ENCODE results near the gene KCNJ16.

The KCNJ16 gene

GRCh38 chr17:70099294-70099693 lies 24.3 kb downstream of the KCNJ16 start:
- no peaks in the 10 kb centered on the region for H3K27me3 Mint-ChIP-seq (ENCODE audit: low read depth)
- H3K36me3 Mint-ChIP-seq (ENCODE audit: low read depth), result no peaks in the 10 kb centered on the region
- no peak overlapping the region for H3K27ac Mint-ChIP-seq

GRCh38 chr17:70099884-70100283 lies 24.9 kb downstream of the KCNJ16 start:
- no peaks in the 10 kb centered on the region for H3K4me1 Mint-ChIP-seq (ENCODE audit: low read depth)
- no peaks in the 10 kb centered on the region for H3K9me3 Mint-ChIP-seq
- H3K27me3 Mint-ChIP-seq (ENCODE audit: low read depth), result no peaks in the 10 kb centered on the region
- no peak overlapping the region for H3K27ac Mint-ChIP-seq
- no peak overlapping the region for H3K4me3 Mint-ChIP-seq
- no peaks in the 10 kb centered on the region for H3K36me3 Mint-ChIP-seq (ENCODE audit: low read depth)

More at GRCh38 chr17:70099294-70099693, 24.3 kb downstream of the KCNJ16 start:
- Mint-ChIP-seq H3K4me1 (ENCODE audit: low read depth) (no peaks in the 10 kb centered on the region), H3K9me3 (no peaks in the 10 kb centered on the region), H3K4me3 (no peak overlapping the region)

GRCh38 chr17:70100983-70101382 lies 26.0 kb downstream of the KCNJ16 start:
- no peak overlapping the region for H3K27ac Mint-ChIP-seq

DNA sequence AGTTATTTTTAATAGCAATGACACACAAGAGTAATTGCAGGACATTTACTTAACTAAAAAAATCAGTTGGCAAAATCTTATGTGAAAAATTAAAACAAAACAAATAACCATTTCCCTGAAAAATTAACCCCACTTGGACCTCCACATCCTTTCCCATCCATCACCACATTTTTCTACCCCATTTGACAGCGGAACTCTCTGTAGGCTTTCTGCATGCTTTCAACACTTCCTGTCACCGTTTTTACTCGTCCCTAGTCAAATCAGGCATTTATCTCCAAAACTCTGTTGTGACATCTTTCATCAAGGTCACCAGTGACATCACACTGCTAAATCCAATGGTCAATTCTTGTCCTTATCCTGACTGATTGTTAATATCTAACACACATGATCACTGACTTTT lies 27.5 kb downstream of the KCNJ16 start:
- no peaks in the 10 kb centered on the region for H3K27me3 Mint-ChIP-seq (ENCODE audit: low read depth)
- H3K4me3 Mint-ChIP-seq, result no peak overlapping the region
- H3K27ac Mint-ChIP-seq, result no peak overlapping the region
- no peaks in the 10 kb centered on the region for H3K4me1 Mint-ChIP-seq (ENCODE audit: low read depth)
- H3K36me3 Mint-ChIP-seq (ENCODE audit: low read depth), result no peaks in the 10 kb centered on the region
- H3K9me3 Mint-ChIP-seq, result no peaks in the 10 kb centered on the region

More at GRCh38 chr17:70100983-70101382, 26.0 kb downstream of the KCNJ16 start:
- Mint-ChIP-seq H3K4me3 (no peak overlapping the region), H3K36me3 (ENCODE audit: low read depth) (no peaks in the 10 kb centered on the region), H3K9me3 (no peaks in the 10 kb centered on the region), H3K4me1 (ENCODE audit: low read depth) (no peaks in the 10 kb centered on the region), H3K27me3 (ENCODE audit: low read depth) (no peaks in the 10 kb centered on the region)

GRCh38 chr17:70104791-70105523 lies 29.9 kb downstream of the KCNJ16 start:
- no peak overlapping the region for H3K27ac Mint-ChIP-seq
- no peaks in the 10 kb centered on the region for H3K9me3 Mint-ChIP-seq
- H3K4me1 Mint-ChIP-seq (ENCODE audit: low read depth), result no peaks in the 10 kb centered on the region
- peaks cover 3% of the 10 kb centered on the region for H3K27me3 Mint-ChIP-seq (ENCODE audit: low read depth)
- H3K36me3 Mint-ChIP-seq (ENCODE audit: low read depth), result no peaks in the 10 kb centered on the region
- no peak overlapping the region for H3K4me3 Mint-ChIP-seq

DNA sequence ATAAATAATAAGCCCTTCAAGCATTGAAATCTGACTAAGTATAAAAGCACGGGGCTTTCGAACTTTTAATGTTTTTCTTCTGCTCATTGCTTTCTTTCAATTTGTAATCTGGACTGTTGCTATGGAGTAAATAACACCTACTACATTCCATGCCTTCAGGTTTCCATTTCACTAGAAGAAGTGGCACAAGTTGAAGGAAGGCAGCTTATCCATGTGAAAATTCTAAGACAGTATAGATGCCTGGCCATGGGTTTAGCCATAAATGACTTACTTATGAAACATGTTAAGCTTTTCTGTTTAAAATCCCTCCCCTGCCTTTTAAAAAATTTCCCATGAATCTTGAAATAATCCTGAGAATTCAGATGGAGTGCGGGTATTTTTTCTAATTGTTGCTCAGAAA lies 30.6 kb downstream of the KCNJ16 start:
- Mint-ChIP-seq H3K27me3 (ENCODE audit: low read depth) (peaks cover 3% of the 10 kb centered on the region), H3K4me1 (ENCODE audit: low read depth) (no peaks in the 10 kb centered on the region), H3K27ac (no peak overlapping the region), H3K36me3 (ENCODE audit: low read depth) (no peaks in the 10 kb centered on the region), H3K9me3 (no peaks in the 10 kb centered on the region), H3K4me3 (no peak overlapping the region)

DNA sequence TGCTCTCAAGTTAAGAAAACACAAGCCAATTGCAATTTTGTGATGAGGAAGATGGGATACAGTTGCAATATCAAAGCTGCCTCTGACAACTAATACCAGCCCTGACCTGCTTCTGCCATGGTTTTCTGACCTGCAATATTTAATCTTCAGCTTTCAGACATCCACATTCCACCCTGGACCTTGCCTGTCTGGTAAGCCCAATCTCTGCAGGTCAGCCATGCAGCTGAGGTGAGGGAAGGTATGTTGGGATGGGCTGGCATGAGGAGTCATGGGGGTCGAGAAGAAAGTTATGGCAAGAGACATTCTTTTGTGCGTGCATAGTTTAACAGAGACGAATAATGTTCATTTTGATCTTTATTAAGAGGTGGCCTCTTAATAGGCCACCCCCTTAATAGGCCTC lies 31.5 kb downstream of the KCNJ16 start:
- Mint-ChIP-seq H3K4me3 (no peak overlapping the region), H3K36me3 (ENCODE audit: low read depth) (no peaks in the 10 kb centered on the region), H3K9me3 (no peaks in the 10 kb centered on the region), H3K27me3 (ENCODE audit: low read depth) (peaks cover 3% of the 10 kb centered on the region), H3K27ac (no peak overlapping the region), H3K4me1 (ENCODE audit: low read depth) (no peaks in the 10 kb centered on the region)

DNA sequence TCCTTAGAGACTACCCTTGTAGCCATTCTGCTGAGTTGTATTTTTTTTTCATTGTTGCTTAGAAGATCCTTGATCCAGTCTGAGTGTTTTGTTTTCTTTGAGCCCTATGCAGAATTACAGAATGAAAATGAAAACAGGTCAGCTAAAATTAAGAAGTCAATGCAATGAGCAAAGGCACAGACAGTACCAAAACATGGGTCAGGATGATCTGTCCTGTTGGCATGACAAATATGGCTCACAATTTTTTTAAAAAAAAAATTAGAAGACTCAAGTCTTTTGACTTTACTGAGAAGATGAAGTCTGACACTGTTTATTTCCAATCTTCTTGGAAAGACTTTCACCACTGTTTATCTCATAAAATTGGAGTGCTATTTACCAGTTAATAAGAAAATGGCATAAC lies 32.4 kb downstream of the KCNJ16 start:
- Mint-ChIP-seq H3K4me1 (ENCODE audit: low read depth) (no peaks in the 10 kb centered on the region), H3K9me3 (no peaks in the 10 kb centered on the region), H3K27me3 (ENCODE audit: low read depth) (peaks cover 3% of the 10 kb centered on the region), H3K4me3 (no peak overlapping the region), H3K36me3 (ENCODE audit: low read depth) (no peaks in the 10 kb centered on the region), H3K27ac (no peak overlapping the region)

DNA sequence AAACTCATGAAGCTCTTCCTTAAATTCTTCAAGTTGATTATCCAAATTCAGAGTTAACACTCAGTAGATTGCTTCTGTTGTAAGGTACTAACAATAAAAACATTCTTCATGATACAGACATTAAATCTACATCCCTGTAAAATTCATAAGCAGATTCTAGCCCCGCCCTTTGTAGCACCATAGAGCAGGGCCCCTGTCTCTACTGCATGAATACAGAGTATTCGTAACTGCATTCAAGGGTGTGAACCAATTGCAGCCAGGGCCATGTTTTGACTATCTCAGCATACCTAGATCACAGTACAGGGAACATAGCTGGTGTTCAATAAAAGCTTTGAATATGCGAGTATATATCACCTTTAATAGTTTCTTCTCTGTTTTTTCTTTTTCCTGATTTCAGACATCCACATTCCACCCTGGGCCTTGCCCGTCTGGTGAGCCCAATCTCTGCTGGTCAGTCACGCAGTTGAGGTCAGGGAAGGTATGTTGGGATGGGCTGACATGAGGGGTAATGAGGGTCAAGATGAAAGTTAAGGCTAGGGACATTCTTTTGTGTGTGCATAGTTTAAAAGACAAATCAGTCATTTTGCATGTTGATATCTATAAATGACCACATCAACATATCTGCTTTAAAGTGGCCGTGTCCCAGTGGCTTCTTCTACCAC lies 33.0 kb downstream of the KCNJ16 start:
- no peak overlapping the region for H3K4me3 Mint-ChIP-seq
- peaks cover 3% of the 10 kb centered on the region for H3K27me3 Mint-ChIP-seq (ENCODE audit: low read depth)
- no peaks in the 10 kb centered on the region for H3K4me1 Mint-ChIP-seq (ENCODE audit: low read depth)
- no peaks in the 10 kb centered on the region for H3K9me3 Mint-ChIP-seq
- no peaks in the 10 kb centered on the region for H3K36me3 Mint-ChIP-seq (ENCODE audit: low read depth)
- no peak overlapping the region for H3K27ac Mint-ChIP-seq

DNA sequence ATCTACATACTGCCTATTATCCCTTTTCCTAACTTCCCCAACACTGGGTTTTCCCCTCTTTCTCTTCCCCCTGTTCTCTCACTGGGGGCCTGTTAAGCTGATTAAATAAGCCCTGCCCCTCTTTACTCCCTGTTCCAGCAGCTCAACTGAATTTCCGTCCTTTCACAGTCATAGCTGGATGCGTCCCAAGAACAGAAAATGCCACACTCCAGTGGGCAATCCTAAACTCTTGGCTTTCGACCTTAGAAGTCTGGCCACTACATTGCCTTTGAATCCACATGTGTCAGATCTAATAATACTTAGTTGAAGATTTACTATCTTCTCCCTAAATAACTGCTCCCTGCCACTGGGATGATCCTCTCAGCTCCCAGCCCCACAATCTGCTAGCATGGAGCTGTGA lies 34.5 kb downstream of the KCNJ16 start:
- no peaks in the 10 kb centered on the region for H3K9me3 Mint-ChIP-seq
- H3K36me3 Mint-ChIP-seq (ENCODE audit: low read depth), result no peaks in the 10 kb centered on the region
- no peak overlapping the region for H3K27ac Mint-ChIP-seq
- H3K4me3 Mint-ChIP-seq, result no peak overlapping the region
- H3K4me1 Mint-ChIP-seq (ENCODE audit: low read depth), result no peaks in the 10 kb centered on the region
- peaks cover 3% of the 10 kb centered on the region for H3K27me3 Mint-ChIP-seq (ENCODE audit: low read depth)

DNA sequence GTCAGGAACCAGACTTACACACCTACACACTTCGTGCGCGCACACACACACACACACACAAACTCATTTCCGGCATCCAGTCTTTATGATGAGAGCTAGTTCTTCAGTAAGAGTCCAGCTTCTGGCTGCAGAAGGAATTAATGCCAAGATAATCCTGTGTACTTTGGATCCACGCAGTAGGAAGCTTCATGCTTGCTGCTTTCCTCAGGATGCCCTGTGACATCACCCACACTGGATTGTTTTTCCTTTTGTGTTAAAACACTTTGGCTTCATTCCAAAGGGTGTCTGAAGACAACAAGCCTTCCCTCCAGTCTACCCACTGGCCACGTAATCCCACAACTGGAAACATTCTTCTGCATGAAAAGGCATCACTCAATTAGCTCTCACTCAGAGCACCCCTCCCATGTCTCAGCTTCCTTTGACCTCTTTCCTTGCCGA lies 35.4 kb downstream of the KCNJ16 start:
- no peaks in the 10 kb centered on the region for H3K9me3 Mint-ChIP-seq
- H3K27me3 Mint-ChIP-seq (ENCODE audit: low read depth), result peaks cover 7% of the 10 kb centered on the region
- H3K27ac Mint-ChIP-seq, result no peak overlapping the region
- no peak overlapping the region for H3K4me3 Mint-ChIP-seq
- no peaks in the 10 kb centered on the region for H3K4me1 Mint-ChIP-seq (ENCODE audit: low read depth)
- no peaks in the 10 kb centered on the region for H3K36me3 Mint-ChIP-seq (ENCODE audit: low read depth)

DNA sequence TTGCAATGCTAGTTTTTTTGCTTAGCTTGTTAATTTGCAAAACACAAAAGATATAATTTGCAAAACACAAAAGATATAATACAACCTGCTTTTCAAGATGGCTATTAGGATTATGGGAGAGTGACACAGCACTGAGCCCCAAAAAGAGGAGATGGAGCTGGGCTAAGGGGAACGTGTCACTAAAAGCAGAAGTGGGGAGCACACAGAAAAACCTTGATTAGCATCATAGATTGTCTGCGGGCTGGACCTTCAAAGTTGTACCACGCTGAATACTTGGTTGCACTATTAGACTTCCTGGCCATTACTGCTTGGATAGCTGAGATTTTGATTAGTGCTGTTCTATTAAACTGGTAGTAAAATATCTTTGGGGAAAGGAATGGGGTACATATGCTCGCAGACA lies 36.2 kb downstream of the KCNJ16 start:
- no peak overlapping the region for H3K4me3 Mint-ChIP-seq

DNA sequence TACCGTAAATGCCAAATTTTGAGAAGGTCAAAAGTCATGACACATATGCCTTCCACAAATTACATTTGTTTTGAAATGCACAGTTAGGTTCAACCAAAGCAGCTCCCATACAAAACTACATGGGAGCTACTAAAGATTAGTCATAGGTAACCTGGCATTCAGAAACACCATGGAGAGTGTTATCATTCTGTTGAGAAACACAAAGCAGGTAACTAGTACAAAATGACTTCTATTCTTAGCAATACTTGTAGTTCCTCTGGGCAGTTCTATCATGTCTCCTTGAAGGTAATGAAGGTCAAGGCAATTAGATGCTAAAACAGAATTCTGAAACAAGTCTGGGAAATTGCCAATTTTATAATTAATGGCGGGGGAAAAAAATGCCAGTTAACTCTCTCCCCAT lies 39.4 kb downstream of the KCNJ16 start:
- Mint-ChIP-seq H3K4me3 (no peak overlapping the region), H3K4me1 (ENCODE audit: low read depth) (no peaks in the 10 kb centered on the region), H3K27ac (no peak overlapping the region), H3K9me3 (peaks cover 6% of the 10 kb centered on the region), H3K27me3 (ENCODE audit: low read depth) (peaks cover 4% of the 10 kb centered on the region), H3K36me3 (ENCODE audit: low read depth) (no peaks in the 10 kb centered on the region)

More for the DNA sequence above, 36.2 kb downstream of the KCNJ16 start:
- Mint-ChIP-seq H3K9me3 (no peaks in the 10 kb centered on the region), H3K36me3 (ENCODE audit: low read depth) (no peaks in the 10 kb centered on the region), H3K4me1 (ENCODE audit: low read depth) (no peaks in the 10 kb centered on the region), H3K27ac (no peak overlapping the region), H3K27me3 (ENCODE audit: low read depth) (peaks cover 7% of the 10 kb centered on the region)

DNA sequence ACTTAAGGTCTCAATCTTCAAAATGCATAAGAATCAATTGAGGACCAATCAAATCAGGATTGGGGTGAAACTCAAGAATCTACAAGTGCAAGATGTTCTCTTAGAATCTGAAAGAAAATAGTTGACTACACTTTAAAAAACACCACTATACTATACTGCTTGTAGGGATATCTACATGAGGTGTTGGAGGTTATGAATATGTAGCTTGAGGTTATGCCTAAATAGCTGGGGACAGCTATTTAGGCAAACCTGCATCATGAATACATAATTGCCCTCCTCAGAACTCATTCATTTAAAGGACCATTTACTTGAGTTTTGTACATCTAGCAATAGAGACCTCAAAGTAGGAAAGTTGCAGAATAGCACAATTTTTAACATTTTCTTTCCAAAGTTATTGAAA lies 40.1 kb downstream of the KCNJ16 start:
- Mint-ChIP-seq H3K4me1 (ENCODE audit: low read depth) (no peaks in the 10 kb centered on the region), H3K27ac (no peak overlapping the region), H3K27me3 (ENCODE audit: low read depth) (peaks cover 4% of the 10 kb centered on the region), H3K36me3 (ENCODE audit: low read depth) (no peaks in the 10 kb centered on the region), H3K4me3 (no peak overlapping the region), H3K9me3 (peaks cover 6% of the 10 kb centered on the region)

DNA sequence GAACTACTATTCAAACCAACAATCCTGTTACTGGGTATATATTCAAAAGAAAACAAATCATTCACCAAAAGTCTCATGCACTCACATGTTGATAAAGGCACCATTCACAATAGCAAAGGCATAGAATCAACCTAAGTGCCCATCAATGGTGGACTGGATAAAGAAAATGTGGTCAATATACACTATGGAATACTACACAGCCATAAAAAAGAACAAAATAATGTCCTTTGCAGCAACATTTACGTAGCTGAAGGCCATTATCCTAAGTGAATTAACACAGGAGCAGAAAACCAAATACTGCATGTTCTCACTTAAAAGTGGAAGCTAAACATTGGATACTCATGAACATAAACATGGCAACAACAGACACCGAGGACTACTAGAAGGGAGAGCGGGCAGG lies 41.9 kb downstream of the KCNJ16 start:
- Mint-ChIP-seq H3K9me3 (peaks cover 6% of the 10 kb centered on the region), H3K4me1 (ENCODE audit: low read depth) (no peaks in the 10 kb centered on the region), H3K27ac (no peak overlapping the region), H3K27me3 (ENCODE audit: low read depth) (peaks cover 4% of the 10 kb centered on the region), H3K4me3 (no peak overlapping the region), H3K36me3 (ENCODE audit: low read depth) (no peaks in the 10 kb centered on the region)

Data from T-helper 1 cell treated with Interleukin-12 subunit alpha and Interleukin-12 subunit beta and Interleukin-4 antibody, amounts not matched to agents 30 μg/mL and 1 μg/mL, for 36 hours (primary cell).